ENCODE data around the gene SCML2.
"Not testable (repeated sequence)": the region's sequence is repeated elsewhere in the genome, so short reads cannot be mapped to it uniquely, and the experiment has no call there.

SCML2 gene

DNA sequence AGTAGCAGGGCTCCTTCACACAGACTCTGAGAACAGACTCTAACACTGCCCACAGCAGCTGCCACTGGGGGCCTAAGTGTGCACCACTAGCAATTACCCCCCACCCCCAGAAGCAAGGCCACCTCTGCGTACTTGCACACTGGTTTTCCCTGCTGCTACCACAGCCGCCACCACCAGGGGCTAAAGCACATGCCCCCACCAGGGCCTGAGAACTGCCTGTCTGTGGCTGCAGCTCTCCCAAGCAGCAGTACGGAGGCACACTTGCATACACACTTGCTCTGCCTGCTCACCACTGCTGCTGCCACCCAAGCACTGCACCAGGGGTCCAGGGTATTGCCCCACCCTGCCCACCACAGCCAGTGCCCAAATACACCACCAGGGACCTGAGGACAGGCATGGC is 59.6 kb downstream of the SCML2 start:
- H3K27ac Mint-ChIP-seq: no peak overlapping the region
- H3K4me1 Mint-ChIP-seq (ENCODE audit: low read depth): no peaks in the 10 kb centered on the region
- H3K4me3 Mint-ChIP-seq: no peak overlapping the region
- no peaks in the 10 kb centered on the region for H3K9me3 Mint-ChIP-seq (ENCODE audit: low read depth)
- no peaks in the 10 kb centered on the region for H3K27me3 Mint-ChIP-seq
- peaks cover 8% of the 10 kb centered on the region for H3K36me3 Mint-ChIP-seq

DNA sequence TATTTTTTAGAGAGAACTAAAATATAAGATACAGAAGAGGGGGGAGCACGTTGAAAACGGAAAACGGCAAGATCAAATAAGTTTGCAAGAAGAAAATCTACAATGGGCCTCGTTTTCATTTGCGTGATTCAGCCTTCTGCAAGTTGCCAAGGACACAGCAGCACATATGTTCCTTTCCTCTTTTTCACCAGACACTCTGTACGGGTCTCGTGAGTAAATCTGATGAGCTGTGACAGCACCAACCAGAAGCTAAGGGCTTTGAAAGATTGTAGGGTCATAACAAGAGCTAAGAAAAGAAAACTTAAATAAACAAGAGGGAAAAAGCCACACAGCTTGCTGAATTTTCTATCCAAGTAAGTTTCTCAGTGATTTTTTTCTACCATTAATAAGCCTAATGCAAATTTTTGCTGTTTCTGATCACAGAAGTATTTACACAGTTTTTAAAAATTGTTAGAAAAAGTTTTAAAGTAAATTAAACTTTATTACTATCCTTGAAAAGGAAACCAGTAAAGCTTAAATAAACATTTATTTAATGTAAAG is 63.4 kb downstream of the SCML2 start:
- H3K9me3 Mint-ChIP-seq (ENCODE audit: low read depth): no peaks in the 10 kb centered on the region
- no peak overlapping the region for H3K4me3 Mint-ChIP-seq
- H3K4me1 Mint-ChIP-seq (ENCODE audit: low read depth): no peaks in the 10 kb centered on the region
- no peaks in the 10 kb centered on the region for H3K36me3 Mint-ChIP-seq
- H3K27me3 Mint-ChIP-seq: no peaks in the 10 kb centered on the region
- H3K27ac Mint-ChIP-seq: no peak overlapping the region

- Mint-ChIP-seq H3K4me1 (ENCODE audit: low read depth) (no peaks in the 10 kb centered on the region), H3K9me3 (ENCODE audit: low read depth) (no peaks in the 10 kb centered on the region), H3K4me3 (no peak overlapping the region), H3K27ac (no peak overlapping the region), H3K27me3 (no peaks in the 10 kb centered on the region), H3K36me3 (no peaks in the 10 kb centered on the region)
Observed at GRCh38 chrX:18290200-18290599, 64.3 kb downstream of the SCML2 start.

GRCh38 chrX:18288716-18289115 is 65.8 kb downstream of the SCML2 start:
- Mint-ChIP-seq H3K27me3 (no peaks in the 10 kb centered on the region), H3K27ac (no peak overlapping the region), H3K4me3 (no peak overlapping the region), H3K36me3 (no peaks in the 10 kb centered on the region), H3K9me3 (ENCODE audit: low read depth) (no peaks in the 10 kb centered on the region), H3K4me1 (ENCODE audit: low read depth) (no peaks in the 10 kb centered on the region)

- H3K36me3 Mint-ChIP-seq: no peaks in the 10 kb centered on the region
- H3K4me3 Mint-ChIP-seq: no peak overlapping the region
Observed at GRCh38 chrX:18286322-18286831, 68.1 kb downstream of the SCML2 start.

DNA sequence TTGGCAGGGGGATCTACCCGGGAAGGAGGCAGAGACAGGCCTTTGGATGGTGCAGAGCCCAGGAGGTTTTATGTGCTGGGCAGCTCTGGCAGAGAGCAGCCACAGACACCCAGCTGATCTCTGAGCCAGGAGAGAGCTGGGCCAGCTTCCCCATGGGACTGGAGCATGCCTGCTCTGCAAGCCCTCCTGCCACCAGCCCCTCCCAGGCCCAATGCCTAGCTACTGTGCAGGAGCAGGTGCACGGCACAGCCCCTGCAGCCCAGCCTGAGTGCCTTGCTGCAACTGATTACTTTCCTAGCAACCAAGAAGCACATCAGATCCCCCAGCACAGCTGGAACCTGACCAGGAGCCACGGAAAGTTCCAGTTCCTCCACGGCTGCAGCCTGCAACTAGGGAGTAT is 76.0 kb downstream of the SCML2 start:
- peaks cover 10% of the 10 kb centered on the region for H3K36me3 Mint-ChIP-seq
- no peak overlapping the region for H3K4me3 Mint-ChIP-seq
- H3K4me1 Mint-ChIP-seq (ENCODE audit: low read depth): no peaks in the 10 kb centered on the region
- H3K9me3 Mint-ChIP-seq (ENCODE audit: low read depth): no peaks in the 10 kb centered on the region
- H3K27ac Mint-ChIP-seq: no peak overlapping the region
- no peaks in the 10 kb centered on the region for H3K27me3 Mint-ChIP-seq

More at GRCh38 chrX:18286322-18286831, 68.1 kb downstream of the SCML2 start:
- Mint-ChIP-seq H3K27me3 (no peaks in the 10 kb centered on the region), H3K4me1 (ENCODE audit: low read depth) (no peaks in the 10 kb centered on the region), H3K27ac (no peak overlapping the region), H3K9me3 (ENCODE audit: low read depth) (no peaks in the 10 kb centered on the region)

DNA sequence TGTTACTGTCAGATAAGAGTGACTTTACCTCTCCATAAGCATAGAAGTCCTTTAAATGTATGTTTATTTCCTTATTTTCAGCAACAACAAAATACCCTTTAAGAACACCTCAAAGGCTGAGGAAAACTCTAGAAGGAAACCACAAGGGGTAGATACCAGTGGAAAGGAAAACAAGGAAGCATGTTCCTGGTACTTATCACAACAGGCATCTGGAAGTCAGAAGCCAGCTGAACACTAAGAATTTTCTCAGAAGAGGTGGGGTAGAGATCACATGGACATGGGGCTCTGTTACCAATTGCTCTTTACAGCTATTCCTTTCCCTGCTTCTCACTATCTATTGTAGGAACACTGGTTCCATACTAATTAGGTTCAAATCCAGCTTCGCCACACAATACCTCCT is 82.3 kb downstream of the SCML2 start:
- Mint-ChIP-seq H3K27ac (no peak overlapping the region), H3K4me1 (ENCODE audit: low read depth) (no peaks in the 10 kb centered on the region), H3K9me3 (ENCODE audit: low read depth) (no peaks in the 10 kb centered on the region), H3K36me3 (peaks cover 8% of the 10 kb centered on the region), H3K4me3 (no peak overlapping the region), H3K27me3 (no peaks in the 10 kb centered on the region)

DNA sequence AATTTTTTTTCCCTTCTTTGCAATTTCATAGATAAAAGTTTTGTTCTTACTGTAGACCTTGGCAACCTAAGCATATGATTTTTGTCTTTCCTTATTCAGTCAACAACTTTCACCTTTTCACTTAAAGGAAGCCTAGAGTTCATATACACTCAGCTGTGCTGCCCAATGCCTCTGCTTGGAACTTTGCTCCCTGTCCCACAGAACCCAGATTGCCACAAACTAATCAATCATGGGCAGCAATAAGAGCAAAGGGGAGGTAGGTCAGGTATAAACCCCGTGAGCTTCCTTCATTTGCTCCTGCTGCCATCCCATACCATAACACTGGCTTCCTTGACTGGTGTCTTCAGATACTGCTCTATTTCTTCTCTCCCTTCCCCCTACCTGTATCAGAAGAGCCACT is 82.8 kb downstream of the SCML2 start:
- no peaks in the 10 kb centered on the region for H3K27me3 Mint-ChIP-seq
- H3K36me3 Mint-ChIP-seq: peaks cover 8% of the 10 kb centered on the region

DNA sequence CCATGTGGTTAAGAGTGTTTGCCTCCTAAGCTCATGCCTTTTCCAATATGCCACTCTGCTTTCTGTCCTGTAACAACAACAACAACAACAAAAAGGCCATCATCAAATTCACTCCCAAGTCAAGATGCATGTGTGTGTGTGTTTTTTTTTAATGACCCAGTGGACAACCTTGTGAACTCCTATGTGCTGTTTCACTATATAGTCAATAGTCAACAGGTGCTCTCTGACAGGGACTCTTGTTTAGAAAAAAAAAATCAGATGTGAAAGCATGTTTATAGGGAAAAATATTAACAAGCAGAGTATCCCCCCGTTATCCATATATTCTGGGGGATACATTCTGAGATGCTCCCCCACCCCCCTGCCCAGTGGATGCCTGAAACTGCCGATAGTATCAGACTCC is 83.2 kb downstream of the SCML2 start:
- no peaks in the 10 kb centered on the region for H3K27me3 Mint-ChIP-seq
- H3K4me1 Mint-ChIP-seq (ENCODE audit: low read depth): no peaks in the 10 kb centered on the region
- H3K36me3 Mint-ChIP-seq: peaks cover 8% of the 10 kb centered on the region
- H3K27ac Mint-ChIP-seq: no peak overlapping the region
- no peak overlapping the region for H3K4me3 Mint-ChIP-seq
- H3K9me3 Mint-ChIP-seq (ENCODE audit: low read depth): no peaks in the 10 kb centered on the region

More for the DNA sequence above, 82.8 kb downstream of the SCML2 start:
- Mint-ChIP-seq H3K9me3 (ENCODE audit: low read depth) (no peaks in the 10 kb centered on the region), H3K4me1 (ENCODE audit: low read depth) (no peaks in the 10 kb centered on the region), H3K4me3 (no peak overlapping the region), H3K27ac (no peak overlapping the region)

- Mint-ChIP-seq H3K4me3 (no peak overlapping the region), H3K9me3 (ENCODE audit: low read depth) (no peaks in the 10 kb centered on the region), H3K36me3 (peaks cover 5% of the 10 kb centered on the region), H3K27ac (no peak overlapping the region), H3K27me3 (no peaks in the 10 kb centered on the region), H3K4me1 (ENCODE audit: low read depth) (no peaks in the 10 kb centered on the region)
Observed at GRCh38 chrX:18255059-18255458, 99.4 kb downstream of the SCML2 start.

DNA sequence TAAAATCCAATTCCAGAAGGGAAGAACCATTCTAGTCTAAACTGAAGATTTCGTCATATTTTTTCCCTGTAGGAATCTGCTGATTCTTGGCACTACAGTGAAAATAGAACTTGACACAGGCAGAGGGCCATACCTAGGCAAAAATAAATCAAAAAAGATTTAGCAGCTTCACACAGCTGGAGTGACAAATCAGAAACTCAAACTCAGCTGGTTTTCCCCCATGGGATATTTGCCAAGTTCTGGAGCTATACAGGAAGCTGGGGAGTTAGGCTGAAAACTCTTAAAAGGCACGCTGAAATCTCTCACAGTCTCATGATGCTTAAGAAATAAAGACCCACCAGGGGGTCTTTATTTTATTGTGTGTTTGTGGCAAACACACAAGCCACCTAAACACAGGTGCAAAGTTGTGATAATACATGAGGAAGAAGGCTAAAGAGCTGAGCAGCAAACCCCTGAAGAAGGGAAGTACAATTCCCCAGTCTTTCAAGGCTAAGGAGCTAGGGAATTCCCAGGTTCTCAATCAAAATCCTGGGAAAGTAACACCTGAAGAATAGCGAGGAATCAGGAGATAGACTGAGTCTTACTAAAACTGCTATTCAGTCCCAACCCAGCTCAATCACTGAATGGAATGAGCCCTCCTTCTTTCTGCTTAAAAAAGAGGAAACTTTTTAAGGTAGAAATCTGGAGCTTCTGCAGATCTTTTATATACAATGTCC is 101.7 kb downstream of the SCML2 start:
- Mint-ChIP-seq H3K4me3 (no peak overlapping the region), H3K27ac (no peak overlapping the region), H3K9me3 (ENCODE audit: low read depth) (no peaks in the 10 kb centered on the region), H3K4me1 (ENCODE audit: low read depth) (no peaks in the 10 kb centered on the region), H3K27me3 (no peaks in the 10 kb centered on the region), H3K36me3 (peaks cover 5% of the 10 kb centered on the region)

DNA sequence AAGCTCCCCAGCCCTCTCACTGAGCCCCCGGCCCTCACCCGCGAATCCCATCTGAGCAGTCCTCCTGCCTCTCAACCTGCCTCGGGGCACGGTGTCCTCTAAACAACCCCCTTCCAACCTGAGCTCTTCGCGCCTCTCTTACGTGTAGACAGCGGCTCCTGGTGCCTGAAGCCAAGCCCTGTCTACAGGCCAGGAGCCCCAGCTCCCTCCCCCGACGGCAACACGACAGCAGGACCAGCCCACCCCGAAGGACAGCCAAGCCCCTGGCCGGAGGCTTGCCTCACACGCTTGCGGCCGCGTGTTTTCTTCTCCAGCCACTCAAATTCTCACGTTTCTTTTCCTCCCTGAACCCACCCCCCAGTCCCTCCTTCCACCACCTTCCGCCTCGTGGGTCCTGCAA is 124.8 kb downstream of the SCML2 start:
- not testable (repeated sequence) for H3K27ac Mint-ChIP-seq; H3K27me3 Mint-ChIP-seq; H3K4me1 Mint-ChIP-seq (ENCODE audit: low read depth); H3K4me3 Mint-ChIP-seq; H3K36me3 Mint-ChIP-seq; H3K9me3 Mint-ChIP-seq (ENCODE audit: low read depth)

GRCh38 chrX:18228069-18228468 is 126.4 kb downstream of the SCML2 start:
- Mint-ChIP-seq H3K27me3 (no peaks in the 10 kb centered on the region), H3K9me3 (ENCODE audit: low read depth) (no peaks in the 10 kb centered on the region), H3K27ac (no peak overlapping the region), H3K4me1 (ENCODE audit: low read depth) (no peaks in the 10 kb centered on the region), H3K4me3 (no peak overlapping the region), H3K36me3 (no peaks in the 10 kb centered on the region)

DNA sequence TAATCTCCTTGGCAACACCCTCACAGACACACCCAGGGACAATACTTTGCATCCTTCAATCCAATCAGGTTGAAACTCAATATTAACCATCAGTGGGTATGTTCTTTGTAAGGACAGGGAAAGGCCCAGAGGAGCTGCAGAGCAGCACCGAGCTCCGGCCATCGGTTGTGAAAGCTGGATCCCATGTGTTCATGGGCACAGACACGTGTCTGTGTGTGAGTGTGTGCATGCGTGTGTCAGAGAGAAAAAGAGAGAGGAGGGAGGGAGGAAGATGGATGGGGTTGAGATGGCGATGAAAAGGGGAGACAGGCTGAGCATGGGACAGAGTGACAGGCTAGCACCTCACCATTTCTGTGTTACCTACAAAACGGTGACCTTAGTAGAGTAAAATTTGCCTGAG is 127.0 kb downstream of the SCML2 start:
- Mint-ChIP-seq H3K36me3 (no peaks in the 10 kb centered on the region), H3K27me3 (no peaks in the 10 kb centered on the region), H3K4me1 (ENCODE audit: low read depth) (no peaks in the 10 kb centered on the region), H3K9me3 (ENCODE audit: low read depth) (no peaks in the 10 kb centered on the region), H3K4me3 (no peak overlapping the region), H3K27ac (no peak overlapping the region)

DNA sequence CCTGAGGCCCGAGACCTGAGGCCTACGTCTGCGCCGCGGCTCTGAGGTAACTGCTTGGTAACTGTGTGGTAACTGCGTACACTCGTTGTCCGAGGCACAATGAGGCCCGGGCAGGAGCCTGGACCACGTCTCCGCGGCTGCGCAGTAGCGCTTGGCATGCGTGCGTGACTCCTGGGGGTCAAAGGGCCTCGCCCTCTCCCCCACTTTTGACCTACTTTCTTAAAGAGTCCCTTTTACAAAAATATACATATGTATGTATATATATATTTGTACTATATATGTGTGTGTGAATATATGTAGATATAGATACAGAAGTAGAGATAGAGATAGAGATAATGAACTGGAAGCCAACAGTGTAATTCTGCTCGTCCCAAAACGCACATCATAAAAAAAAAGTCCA is 133.7 kb downstream of the SCML2 start, which contains the start of gene BEND2:
BEND2 (minus strand) TSS at position 101 of the 400 bp plus-strand sequence. CDS start 136 bp downstream, outside the sequence.
- Mint-ChIP-seq H3K9me3 (ENCODE audit: low read depth) (no peaks in the 10 kb centered on the region), H3K4me1 (ENCODE audit: low read depth) (no peaks in the 10 kb centered on the region), H3K4me3 (no peak within 1 kb of the TSS), H3K27me3 (no peaks in the 10 kb centered on the region), H3K36me3 (no peaks in the 10 kb centered on the region), H3K27ac (no peak within 1 kb of the TSS)

DNA sequence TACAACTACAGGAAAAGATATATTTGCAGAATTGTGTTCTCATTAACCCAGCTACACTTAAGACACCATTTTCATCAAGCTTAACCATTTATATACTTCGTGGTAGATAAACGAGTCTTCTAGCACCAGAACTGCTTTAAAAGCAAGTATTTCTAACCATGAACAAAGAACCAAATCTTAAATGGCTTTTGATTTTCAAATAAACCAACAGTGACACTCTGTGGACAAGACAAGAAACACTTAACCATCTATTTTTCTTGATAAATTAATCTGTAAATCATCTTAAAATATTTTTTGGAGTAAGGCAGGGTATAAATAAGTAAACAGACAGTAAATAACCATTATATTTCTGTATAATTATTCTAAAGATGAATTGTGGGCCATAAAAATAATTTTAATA is 144.0 kb downstream of the SCML2 start:
- Mint-ChIP-seq H3K4me1 (ENCODE audit: low read depth) (no peaks in the 10 kb centered on the region), H3K36me3 (no peaks in the 10 kb centered on the region), H3K27ac (no peak overlapping the region), H3K4me3 (no peak overlapping the region), H3K27me3 (no peaks in the 10 kb centered on the region), H3K9me3 (ENCODE audit: low read depth) (no peaks in the 10 kb centered on the region)

Measured in activated naive CD8-positive, alpha-beta T cell (primary cell).